ENCODE measurements around the gene HPCA.

HPCA gene

DNA sequence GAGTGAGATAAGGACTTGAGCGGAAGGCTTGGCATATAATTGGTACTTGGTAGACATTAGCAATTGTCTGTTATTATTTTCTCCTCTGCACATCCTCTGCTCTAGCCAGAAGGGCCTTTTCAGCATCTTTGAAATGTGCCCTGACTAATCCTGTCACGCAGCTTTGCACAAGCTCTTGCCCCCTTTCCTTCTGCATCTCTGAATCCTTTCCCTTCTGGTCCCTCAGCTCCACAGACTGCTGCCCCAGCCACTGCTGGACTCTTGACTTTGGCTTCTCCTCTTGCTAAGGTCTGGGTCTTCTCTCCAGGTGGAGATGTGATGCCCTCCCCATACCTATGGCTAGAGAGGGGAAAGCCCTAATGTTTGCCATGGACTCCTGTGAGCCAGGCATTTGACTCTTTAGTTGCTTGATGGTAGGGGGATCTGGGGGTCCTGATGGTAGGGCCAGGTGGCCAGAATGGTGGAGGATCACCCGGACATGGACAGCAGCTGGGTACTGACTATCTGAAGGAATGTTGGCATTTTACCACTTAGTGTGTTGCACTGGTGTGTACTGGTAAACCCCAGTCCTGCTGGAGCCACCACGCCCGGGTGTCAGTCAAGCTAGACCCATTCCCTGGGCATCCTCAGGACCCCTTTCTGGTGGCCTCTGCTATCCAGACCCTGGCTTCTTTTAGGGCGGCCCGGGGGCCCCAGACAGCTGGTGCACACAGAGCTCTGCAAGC lies 4.4 kb downstream of the HPCA start:
- DNase-seq (ENCODE audit: low read depth): no peak

DNA sequence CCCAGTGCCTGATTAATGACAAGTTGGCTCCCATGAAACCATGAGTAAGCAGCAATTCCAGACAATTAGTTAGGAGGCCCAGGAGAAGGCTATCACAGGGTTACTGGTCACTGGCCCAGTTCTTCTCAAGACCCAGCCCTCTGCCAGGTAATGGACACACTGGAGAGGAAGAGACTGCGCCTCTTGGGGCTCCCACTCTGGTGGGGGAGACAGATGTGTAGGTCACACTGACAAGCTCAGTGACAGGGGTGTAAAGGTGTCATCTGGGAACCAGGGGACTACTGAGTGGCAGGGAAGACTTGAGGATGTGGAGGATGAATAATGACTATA lies 4.9 kb downstream of the HPCA start:
- DNase-seq (ENCODE audit: low read depth): no peak

DNA sequence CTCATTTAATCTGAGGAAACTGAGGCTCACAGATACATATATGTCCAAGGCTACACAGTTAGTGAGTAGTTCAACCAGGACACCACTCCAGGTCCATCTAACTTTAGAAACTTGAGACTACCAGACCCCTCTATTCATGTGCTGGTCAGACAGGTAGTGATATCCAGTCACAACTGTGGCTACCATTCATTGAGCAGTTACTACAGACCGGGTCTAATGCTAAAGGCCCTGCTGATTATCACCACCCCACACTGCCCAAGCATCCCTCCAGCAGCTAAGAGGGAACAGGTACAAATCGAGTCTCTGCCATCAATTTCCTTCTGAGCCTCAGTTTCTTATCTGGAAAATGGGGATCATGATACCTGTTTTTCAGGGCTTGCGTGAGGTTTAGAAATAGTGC lies 5.3 kb downstream of the HPCA start:
- DNase-seq (ENCODE audit: low read depth): no peak

DNA sequence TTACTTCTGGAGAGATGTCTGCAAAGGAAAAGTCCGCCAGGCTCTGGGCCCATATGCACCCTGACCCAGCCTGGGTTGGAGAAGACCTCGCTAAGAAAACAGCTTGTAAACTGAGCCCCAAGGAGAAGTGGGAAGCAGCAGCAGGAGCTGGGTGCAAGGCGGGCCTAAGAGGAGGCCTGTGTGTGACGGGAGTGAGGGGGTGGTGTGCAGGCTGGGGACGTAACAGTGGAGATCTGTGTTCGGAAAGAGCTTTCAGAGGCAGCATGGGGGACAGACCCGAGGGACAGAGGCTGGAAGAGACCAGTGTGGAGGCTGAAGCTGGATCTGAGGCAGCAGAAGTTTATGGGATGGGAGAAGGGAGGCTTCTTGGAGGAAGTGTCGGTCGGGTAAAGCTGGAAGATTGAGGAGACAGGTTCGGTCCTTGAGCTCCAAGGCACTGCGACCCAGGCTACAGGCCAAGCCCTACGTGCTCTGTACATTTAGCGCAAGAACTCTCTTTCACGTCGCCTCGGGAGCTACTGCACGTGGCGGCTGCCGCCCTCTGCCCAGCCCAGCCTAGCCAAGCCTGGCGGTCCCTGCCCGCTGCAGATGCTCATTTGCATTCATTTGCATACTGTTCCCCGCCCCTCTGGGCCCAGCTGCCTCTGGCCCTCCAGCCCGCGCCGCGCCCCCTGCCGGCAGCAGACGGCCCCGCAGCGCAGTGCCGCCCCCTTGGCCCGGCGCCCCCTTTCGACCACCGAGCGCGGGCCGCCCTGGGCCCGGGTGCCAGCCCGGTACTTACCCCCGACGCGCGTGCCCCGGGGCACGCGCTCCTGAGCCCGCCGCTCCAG lies 6.3 kb downstream of the HPCA start:
- no peak for DNase-seq (ENCODE audit: low read depth)

DNA sequence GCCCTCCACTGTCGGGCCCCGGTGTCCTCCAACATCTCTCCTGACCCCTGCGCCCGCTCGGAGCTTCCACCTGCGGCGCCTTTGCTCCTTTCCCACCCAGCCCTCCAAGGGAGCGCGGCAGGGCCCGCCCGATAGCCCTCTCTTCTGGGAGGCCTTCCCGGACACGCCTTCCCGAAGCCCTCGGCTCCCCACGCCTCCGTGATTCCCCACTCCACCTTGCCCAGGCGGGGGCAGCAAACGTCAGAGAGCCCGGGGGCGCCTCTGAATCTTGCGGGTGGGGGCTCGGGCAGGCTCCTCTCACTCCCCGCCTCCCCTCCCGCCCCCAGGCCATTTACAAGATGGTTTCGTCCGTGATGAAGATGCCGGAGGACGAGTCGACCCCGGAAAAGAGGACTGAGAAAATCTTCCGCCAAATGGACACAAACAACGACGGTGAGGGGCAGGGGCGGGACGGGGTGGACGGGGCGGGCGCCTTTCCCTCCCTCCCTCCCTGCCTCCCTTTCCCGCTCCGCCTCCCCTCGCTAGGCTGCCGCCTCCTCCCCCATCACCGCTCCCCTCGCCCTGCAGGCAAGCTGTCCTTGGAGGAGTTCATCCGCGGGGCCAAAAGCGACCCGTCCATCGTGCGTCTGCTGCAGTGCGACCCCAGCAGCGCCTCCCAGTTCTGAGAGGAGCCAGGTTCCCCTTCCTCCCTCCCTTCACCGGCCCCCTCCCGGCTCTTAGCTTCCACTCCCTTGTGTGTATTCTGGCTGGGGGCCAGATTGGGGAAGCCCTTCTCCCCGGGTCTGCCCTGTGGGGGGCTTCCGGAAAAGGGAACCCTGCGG lies 7.1 kb downstream of the HPCA start:
- no peak for DNase-seq (ENCODE audit: low read depth)

DNA sequence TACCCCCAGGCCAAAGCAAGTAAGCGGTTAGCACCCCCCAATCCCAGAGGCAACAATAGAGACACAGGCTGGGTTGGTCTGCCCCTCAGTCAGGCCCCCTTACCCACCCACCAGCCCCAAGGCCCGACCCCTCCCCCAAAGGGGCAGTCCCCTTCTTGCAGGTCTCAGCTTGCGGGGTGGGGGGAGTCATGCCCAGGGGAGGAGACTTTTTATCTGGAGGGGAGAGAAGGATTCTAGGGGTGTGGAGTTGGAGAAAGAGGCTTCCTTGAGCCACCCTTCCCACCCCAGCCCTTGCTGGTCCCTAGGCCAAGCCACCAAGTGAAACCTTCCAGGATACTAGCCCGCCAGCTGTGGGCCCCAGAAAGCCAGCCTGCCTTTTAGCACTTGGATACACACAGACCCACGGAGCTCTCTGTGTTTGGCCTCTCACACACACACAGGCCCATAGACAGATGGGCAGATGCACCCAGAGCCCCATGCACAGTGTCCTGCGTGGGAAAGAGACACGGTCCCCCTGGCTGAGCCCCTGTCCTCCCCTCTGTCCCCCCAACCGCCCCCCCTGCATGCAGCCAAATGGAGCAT lies 7.8 kb downstream of the HPCA start:
- DNase-seq (ENCODE audit: low read depth): no peak

DNA sequence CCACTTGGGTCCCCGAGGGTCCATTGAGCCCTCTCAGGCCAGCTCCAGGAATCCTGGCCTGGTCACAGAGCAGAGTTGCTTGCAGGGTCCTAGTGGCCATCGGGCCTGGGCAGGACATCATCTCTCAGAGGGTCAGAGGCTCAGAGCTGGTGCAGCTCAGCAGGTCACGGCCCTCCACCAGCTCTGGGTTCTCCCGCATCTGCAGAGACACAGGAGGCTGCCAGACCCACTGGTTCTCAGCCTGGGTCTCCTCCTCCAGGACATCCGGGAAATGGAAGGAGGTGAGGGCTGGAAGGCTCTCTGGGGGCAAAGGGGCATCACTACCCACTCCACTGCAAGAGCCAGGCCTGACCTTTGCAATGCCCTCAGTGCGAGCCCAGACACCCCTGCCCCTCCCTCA lies 8.4 kb downstream of the HPCA start:
- no peak for DNase-seq (ENCODE audit: low read depth)

DNA sequence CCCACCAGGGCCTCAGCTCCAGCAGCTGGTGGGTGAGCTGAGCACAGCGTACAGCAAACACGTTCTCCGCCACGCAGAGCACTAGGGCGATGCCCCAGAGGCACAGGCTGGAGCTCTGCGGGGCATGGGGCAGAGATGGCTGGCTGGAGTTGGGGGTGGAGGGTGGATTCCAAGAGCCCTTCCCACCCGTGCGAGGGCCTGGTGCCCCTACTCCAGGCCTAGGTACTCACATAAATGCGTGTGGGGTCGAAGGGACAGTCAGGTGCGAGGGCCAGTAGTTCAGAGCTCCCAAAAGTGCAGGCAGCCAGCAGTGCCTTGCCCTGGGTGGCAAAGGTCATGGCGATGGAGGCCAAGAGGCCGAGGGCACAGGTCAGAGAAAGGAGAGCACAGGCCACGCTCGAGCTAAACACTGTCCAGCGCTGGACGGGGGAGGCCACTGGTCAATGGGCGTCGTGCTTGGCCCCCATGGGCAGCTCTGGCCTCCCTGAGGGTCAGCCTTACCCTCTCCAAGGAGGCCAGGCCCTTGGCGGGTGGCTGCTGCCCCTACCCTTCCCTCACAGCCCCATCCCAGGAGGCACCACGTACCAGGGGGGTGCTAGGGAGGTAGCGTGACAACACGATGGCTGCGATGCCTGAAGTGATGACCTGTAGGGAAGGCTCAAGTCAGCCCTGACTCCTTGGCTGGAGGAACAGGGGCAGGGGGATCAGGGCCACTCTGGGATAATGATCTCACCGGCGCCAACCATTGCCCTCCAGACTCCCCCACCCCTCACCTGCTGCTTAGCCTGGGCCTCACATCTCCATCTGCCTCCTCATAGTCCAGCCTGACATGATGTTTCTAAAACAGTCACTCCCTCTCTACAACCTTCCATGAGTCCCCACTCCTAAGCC lies 9.3 kb downstream of the HPCA start:
- DNase-seq (ENCODE audit: low read depth): no peak

DNA sequence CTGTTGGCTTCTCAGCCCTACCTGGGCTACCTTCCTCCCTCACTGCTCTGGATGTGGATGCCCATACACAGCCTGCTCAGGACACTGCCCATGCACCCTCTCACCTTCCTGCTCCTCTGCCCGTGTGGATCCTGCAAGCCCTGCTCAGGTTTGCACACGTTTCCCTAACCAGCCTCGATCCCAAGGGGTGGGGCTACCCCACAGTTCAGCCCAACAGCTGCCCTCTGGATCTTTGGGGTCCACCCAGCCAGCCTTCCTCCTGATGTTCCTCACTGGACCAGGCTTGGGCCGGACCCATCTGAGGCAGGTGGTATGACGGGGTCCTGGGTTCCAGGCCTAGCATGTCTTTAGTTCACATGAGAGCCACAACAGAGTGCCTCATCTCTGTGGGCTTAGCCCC lies 10.2 kb downstream of the HPCA start:
- no peak for DNase-seq (ENCODE audit: low read depth)

DNA sequence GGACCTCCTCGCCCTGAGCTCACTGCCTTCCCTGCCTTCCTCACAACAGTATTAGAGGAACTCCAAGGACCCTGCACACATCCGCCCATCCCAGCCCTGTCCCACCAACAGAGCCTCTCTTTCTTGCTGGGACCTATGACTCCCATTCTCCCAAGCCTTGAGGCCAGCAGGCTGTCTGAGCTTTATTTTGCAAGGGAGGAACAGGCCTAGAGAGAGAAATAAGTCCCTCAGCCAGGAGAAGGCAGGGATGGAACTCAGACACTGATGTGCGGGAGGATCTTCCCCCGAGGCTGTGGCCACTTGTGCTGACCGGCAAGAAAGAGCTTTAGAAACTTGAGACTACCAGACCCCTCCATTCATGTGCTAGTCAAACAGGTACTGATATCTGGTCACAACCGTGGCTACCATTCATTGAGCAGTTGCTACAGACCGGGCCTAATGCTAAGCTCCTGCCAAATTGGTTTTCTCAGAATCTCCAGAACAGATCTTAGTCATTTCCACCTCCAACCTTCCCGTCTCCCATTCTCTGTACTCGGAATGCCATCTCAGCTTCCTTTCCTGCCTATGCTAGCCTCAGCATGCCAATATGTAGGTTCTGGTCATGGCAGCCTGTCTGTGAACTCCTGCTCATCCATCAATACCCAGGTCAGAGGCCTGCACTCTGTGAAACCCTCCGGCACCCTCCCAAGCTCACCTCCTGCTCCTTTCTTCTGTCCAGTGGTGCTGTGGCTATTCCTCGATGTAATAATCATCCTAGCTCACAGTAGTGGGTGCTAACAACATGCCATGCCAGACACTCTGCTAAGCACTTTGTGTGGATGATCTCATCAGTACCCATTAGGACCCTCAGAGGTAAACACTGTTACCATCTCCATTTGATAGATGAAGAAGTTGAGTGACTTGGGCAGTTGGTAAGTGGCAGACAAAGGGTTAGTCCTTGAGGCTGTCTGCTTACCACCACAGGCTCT lies 11.1 kb downstream of the HPCA start:
- no peak for DNase-seq (ENCODE audit: low read depth)

DNA sequence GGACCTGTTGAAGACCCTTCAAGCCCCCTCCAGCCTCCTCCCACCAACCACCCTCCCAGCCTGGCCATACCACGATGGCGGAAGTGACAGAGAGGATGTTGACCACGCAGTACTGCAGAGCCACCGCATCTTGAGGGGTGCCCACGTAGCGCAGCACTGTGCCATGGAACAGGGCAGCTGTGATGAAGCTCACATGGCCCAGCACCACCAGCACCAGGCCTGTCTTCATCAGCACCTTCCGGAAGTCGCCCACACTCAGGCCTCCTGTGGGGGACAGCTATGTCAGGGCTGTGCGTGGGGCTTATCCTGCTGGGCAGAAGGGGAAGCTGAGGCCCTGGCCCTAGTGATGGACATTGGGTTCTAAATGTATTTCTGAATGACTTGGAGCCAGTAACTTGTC lies 11.8 kb downstream of the HPCA start:
- DNase-seq (ENCODE audit: low read depth): no peak

DNA sequence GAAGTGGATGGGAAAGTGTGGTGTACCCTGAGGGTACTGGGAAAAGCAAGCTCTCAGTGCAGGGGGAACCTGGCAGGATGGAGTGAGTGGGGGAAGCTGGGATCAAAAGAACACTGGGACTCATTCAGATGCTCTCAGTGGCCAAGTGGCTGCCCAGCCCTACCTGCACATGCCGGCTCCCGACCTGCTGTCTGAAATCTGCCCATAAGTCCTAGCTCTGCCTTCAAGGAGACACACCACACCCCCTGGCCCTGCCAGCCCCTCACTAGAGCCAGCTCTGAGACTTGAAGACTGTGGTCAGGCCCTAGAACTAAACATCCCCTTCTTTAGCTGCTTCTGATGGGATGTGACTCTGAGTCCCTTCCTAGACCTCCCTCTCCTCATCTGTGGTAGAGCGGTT lies 12.7 kb downstream of the HPCA start:
- DNase-seq (ENCODE audit: low read depth): no peak

DNA sequence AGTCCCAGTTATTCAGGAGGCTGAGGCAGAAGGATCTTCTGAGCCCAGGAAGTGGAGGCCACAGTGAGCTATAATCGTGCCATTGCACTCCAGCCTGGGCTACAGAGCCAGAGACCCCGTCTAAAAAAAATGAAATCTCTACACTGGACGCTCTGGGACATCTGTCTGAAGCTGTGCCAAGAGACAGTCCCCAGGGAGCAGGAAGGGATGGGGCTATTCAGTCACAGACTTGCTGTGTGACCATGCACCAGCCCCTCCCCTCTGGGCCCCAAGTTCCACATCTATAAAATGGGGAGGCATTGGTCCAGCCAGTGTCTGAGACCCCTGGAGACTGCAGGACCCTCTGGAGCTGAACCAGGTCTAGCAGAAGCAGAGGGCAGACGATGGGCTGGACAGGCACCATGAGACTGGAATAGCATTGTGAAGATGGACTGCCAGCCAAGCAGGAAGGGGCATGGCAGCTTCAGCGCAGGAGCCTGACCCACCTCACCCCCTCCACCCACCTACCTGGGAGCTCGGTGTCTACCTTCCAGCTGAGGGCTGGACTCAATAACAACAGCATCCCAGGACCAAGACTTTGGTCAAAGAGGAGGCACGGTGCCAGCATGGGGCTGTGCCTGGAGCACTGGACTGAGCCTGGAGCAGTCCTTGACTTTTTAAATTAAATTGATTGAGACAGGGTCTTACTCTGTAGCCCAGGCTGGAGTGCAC lies 13.4 kb downstream of the HPCA start:
- DNase-seq (ENCODE audit: low read depth): no peak

DNA sequence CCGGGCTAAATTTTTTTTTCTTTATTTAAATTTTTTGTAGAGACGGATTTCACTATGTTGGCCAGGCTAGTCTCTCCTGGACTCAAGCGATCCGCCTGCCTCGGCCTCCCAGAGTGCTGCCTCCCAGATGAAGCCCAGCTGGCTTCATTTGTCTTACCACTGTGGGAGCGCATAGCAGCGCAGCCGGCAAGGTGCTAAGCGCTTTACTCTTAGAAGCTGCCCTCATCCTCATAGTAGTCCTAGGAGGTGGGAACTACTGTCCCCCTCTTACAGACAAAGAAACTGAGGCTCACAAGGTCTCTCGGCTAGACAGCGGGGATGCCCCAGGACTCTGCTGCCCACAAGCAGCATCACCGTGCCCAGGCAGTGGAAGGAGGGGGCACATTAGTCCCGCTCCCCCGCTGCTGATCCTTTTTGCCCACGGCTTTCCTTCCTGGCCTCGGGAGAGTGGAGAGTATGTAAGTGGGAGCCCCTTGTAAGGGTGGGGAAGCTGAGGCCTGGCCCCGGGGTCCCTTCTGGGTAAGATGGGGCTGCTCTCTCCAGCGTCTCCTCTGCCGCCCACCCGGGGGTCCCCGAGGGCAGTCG lies 14.2 kb downstream of the HPCA start:
- DNase-seq (ENCODE audit: low read depth): no peak

DNA sequence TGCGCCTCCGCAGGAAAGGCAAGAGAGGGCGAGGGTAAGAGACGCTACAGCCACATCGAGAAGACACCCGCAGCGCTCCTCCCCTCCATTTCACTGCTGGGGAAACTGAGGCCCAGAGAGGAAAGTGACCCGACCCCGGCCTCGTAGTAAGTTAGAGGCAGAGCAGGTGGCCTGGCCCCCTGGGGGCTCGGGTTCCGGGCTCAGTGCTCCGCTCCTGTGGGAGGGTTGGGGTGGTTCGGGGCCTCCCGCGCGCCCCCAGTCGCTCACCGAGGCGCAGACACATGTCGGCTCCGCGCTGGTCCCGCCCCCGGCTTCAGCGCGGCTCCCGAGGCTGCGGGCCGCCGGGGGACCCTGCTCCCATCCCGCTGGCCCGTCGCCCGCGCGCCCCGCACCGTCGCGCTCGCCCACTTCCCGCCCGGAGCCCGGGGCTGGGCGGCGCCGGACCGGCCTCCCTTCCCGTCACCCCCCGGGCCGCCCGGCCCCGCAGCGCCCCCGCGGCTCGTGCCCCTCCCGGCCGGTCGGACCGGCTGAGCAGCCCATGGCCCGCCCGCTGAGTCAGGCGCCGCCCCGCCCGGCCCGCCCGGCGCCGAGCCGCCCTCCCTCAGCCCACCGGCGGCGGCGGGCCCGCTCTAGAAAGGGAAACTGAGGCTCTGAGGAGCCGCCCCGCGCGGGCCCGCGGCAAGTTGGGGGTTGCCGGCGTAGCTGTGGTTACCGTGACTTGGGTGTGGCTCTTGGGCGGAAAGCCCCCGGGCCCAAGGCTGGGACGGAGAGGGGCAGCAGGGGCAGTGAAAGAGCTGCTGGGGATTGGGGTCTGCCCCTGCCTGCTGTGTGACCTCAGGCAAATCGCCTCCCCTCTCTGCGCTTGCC lies 14.9 kb downstream of the HPCA start, which contains the start of gene TMEM54:
Gene TMEM54, minus strand, starts transcription at position 434 of the 867 bp plus-strand sequence. Its CDS starts 151 bp downstream, at position 283.
- DNase-seq (ENCODE audit: low read depth): no peak

DNA sequence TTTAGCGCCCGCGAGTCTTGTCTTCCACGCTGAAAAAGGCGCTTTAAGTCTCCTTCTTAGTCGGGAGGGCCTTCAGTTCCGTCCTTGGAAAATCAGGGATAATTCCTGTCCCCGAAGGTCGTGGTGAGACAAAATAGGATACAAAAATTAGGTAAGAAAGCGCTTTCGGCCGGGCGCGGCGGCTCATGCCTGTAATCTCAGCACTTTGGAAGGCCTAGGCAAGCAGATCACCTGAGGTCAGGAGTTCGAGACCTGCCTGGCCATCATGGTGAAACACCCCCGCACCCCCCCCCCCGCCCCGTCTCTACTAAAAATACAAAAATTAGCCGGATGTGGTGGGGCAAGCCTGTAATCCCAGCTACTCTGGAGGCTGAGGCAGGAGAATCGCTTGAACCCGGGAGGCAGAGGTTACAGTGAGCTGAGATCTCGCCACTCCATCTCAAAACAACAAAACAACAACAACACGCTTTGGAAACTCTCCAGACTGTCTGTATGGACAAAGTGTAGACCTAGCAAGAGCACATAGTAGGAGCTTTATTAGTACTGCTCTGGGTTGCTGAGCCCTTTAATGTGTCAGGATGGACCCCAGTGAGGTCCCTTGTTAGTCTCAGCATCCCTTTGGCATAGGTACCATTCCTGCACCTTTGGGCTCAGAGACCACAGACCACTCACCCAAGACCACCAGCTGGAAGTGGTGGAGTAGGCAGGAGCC lies 15.7 kb downstream of the HPCA start:
- no peak for DNase-seq (ENCODE audit: low read depth)

DNA sequence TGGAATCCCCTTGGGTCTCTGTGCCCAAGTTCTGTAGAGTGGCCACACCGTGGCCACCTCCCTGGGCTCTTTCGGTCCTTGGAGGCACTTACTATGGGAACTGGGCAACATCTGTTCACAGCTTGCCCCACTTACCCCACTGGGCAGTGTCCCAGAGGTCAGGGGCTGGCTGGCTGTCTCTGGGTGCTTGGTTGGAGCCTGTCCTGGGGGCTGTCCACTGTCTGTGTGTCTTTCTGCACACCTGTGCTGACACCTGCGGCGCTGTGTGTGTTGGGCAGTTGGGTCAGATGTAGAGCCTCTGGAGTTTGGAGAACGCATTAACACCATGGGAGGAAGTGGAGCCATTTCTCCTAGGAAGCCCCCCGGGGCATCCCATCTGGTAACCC lies 16.2 kb downstream of the HPCA start:
- no peak for DNase-seq (ENCODE audit: low read depth)

Data from stimulated activated CD8-positive, alpha-beta memory T cell treated with anti-CD3 and anti-CD28 coated beads, Interleukin-15, amount 100 ng/mL, for 24 hours (primary cell).